ENCODE measurements around the gene TRPV3. TPM values are rescaled to one million over a fixed set of nuclear protein-coding genes. Genes with fewer than 3 reads are reported as not detected.

TRPV3 gene
- total and polyA plus RNA-seq, 2 of the 13 experiments (the other 11 are each of a cell fraction or from before 2014, with no cell fraction given), result 0.90 to 1.0 TPM

DNA sequence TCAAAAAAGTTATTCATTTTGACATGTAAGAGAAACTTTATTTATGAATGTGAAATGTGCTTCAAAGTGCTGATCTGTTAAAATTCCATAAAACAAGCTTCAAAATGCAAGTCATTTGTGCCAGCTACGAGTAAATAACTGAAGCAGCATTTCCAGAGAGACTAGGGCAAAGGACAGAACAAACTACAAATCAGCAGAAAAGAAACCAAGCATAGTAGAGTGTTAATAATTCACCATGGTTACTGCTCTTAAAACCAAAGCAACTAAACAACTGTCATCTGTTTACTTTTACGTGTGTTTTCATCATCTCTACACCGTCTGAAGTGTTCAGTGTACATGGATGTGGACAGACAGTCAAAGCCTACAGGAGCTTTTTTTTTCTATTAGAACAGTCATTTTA, 83.4 kb downstream of the TRPV3 start (continued):
- TF ChIP-seq SAP130 (CRISPR knock-in tag; IDR thresholded peaks at IDR 0.05; ENCODE audit: low read depth) (peak; percentile 63), JDP2 (CRISPR knock-in tag; IDR thresholded peaks at IDR 0.05; ENCODE audit: borderline replicate concordance) (no peak), ZNF652 (CRISPR knock-in tag; IDR thresholded peaks at IDR 0.05; ENCODE audit: borderline replicate concordance, low read depth) (peak; percentile 18; the same call in 1 of the 2 replicates), NFE2L2 (IDR thresholded peaks at IDR 0.05; ENCODE audit: low read length) (peak; percentile 91), FOXP1 (IDR thresholded peaks at IDR 0.05) (peak; percentile 56; the same call in 1 of the 2 replicates), FOXP1 (CRISPR knock-in tag; IDR thresholded peaks at IDR 0.05) (peak; percentile 96), MAFG (CRISPR knock-in tag; IDR thresholded peaks at IDR 0.05) (peak; percentile 80), FOXK2 (IDR thresholded peaks at IDR 0.05) (peak; percentile 71; the same call in 1 of the 2 replicates), ZNF451 (CRISPR knock-in tag; IDR thresholded peaks at IDR 0.05) (no peak), GATAD1 (CRISPR knock-in tag; IDR thresholded peaks at IDR 0.05) (no peak), MTA3 (CRISPR knock-in tag; IDR thresholded peaks at IDR 0.05) (no peak), ZBTB8A (CRISPR knock-in tag; IDR thresholded peaks at IDR 0.05; ENCODE audit: borderline replicate concordance, low read depth) (no peak), ZNF619 (CRISPR knock-in tag; IDR thresholded peaks at IDR 0.05) (no peak)
- TF ChIP-seq, protein P1, sequence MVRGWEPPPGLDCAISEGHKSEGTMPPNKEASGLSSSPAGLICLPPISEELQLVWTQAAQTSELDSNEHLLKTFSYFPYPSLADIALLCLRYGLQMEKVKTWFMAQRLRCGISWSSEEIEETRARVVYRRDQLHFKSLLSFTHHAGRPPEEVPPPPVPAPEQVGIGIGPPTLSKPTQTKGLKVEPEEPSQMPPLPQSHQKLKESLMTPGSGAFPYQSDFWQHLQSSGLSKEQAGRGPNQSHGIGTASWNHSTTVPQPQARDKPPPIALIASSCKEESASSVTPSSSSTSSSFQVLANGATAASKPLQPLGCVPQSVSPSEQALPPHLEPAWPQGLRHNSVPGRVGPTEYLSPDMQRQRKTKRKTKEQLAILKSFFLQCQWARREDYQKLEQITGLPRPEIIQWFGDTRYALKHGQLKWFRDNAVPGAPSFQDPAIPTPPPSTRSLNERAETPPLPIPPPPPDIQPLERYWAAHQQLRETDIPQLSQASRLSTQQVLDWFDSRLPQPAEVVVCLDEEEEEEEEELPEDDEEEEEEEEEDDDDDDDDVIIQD (CRISPR knock-in tag; IDR thresholded peaks at IDR 0.05; ENCODE audit: low read depth), result peak; percentile 26; the same call in 1 of the 2 replicates
- TF ChIP-seq, protein P2, sequence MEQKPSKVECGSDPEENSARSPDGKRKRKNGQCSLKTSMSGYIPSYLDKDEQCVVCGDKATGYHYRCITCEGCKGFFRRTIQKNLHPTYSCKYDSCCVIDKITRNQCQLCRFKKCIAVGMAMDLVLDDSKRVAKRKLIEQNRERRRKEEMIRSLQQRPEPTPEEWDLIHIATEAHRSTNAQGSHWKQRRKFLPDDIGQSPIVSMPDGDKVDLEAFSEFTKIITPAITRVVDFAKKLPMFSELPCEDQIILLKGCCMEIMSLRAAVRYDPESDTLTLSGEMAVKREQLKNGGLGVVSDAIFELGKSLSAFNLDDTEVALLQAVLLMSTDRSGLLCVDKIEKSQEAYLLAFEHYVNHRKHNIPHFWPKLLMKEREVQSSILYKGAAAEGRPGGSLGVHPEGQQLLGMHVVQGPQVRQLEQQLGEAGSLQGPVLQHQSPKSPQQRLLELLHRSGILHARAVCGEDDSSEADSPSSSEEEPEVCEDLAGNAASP (CRISPR knock-in tag; IDR thresholded peaks at IDR 0.05; ENCODE audit: borderline replicate concordance), result 0 out of 2 replicates have a peak, but pooled peaks have one; percentile 11
- TF ChIP-seq, protein P3, sequence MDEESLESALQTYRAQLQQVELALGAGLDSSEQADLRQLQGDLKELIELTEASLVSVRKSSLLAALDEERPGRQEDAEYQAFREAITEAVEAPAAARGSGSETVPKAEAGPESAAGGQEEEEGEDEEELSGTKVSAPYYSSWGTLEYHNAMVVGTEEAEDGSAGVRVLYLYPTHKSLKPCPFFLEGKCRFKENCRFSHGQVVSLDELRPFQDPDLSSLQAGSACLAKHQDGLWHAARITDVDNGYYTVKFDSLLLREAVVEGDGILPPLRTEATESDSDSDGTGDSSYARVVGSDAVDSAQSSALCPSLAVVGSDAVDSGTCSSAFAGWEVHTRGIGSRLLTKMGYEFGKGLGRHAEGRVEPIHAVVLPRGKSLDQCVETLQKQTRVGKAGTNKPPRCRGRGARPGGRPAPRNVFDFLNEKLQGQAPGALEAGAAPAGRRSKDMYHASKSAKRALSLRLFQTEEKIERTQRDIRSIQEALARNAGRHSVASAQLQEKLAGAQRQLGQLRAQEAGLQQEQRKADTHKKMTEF (CRISPR knock-in tag; IDR thresholded peaks at IDR 0.05), result 0 out of 2 replicates have a peak, but pooled peaks have one; percentile 28
- TF ChIP-seq, protein P4, sequence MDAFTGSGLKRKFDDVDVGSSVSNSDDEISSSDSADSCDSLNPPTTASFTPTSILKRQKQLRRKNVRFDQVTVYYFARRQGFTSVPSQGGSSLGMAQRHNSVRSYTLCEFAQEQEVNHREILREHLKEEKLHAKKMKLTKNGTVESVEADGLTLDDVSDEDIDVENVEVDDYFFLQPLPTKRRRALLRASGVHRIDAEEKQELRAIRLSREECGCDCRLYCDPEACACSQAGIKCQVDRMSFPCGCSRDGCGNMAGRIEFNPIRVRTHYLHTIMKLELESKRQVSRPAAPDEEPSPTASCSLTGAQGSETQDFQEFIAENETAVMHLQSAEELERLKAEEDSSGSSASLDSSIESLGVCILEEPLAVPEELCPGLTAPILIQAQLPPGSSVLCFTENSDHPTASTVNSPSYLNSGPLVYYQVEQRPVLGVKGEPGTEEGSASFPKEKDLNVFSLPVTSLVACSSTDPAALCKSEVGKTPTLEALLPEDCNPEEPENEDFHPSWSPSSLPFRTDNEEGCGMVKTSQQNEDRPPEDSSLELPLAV (CRISPR knock-in tag; conservative IDR thresholded peaks at IDR 0.05; ENCODE audit: low read depth), result no peak
- TF ChIP-seq, protein P5, sequence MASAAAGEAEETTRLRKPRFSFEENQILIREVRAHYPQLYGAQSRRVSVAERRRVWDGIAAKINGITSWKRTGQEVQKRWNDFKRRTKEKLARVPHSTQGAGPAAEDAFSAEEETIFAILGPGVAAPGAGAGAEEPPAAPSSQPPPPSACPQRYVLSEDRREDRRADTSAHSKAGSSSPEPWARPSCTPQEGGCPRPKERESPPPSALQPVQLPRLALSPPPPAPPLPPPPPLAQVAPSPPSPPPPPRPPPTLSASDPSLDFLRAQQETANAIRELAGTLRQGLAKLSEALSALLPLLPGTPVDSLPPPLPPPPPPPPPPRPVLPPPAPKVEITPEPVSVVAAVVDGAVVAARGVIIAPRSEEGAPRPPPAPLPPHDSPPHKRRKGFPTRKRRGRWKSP (CRISPR knock-in tag; IDR thresholded peaks at IDR 0.05), result no peak
- TF ChIP-seq, protein P6, sequence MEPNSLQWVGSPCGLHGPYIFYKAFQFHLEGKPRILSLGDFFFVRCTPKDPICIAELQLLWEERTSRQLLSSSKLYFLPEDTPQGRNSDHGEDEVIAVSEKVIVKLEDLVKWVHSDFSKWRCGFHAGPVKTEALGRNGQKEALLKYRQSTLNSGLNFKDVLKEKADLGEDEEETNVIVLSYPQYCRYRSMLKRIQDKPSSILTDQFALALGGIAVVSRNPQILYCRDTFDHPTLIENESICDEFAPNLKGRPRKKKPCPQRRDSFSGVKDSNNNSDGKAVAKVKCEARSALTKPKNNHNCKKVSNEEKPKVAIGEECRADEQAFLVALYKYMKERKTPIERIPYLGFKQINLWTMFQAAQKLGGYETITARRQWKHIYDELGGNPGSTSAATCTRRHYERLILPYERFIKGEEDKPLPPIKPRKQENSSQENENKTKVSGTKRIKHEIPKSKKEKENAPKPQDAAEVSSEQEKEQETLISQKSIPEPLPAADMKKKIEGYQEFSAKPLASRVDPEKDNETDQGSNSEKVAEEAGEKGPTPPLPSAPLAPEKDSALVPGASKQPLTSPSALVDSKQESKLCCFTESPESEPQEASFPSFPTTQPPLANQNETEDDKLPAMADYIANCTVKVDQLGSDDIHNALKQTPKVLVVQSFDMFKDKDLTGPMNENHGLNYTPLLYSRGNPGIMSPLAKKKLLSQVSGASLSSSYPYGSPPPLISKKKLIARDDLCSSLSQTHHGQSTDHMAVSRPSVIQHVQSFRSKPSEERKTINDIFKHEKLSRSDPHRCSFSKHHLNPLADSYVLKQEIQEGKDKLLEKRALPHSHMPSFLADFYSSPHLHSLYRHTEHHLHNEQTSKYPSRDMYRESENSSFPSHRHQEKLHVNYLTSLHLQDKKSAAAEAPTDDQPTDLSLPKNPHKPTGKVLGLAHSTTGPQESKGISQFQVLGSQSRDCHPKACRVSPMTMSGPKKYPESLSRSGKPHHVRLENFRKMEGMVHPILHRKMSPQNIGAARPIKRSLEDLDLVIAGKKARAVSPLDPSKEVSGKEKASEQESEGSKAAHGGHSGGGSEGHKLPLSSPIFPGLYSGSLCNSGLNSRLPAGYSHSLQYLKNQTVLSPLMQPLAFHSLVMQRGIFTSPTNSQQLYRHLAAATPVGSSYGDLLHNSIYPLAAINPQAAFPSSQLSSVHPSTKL (CRISPR knock-in tag; IDR thresholded peaks at IDR 0.05), result peak; percentile 63
